Naive thymus-derived CD4-positive, alpha-beta T cell (primary cell): ENCODE results near the gene SHISA9. TPM values are rescaled to one million over a fixed set of nuclear protein-coding genes. Genes with fewer than 3 reads are reported as not detected.

Experiments used
- ATAC-seq: fragments of 150-1000 bp; cut with Tn5 transposase; 2 replicates; pipeline ENCODE4 v1.10.0; 2021; ENCODE audit warnings: mild to moderate bottlenecking, moderate library complexity
- CTCF ChIA-PET: fragments of 350-600 bp; sonication (Branson Sonifier 250); formaldehyde crosslinking; loops from one replicate; lab custom pipeline; 2021; ENCODE audit warnings: antibody characterized with exemption; lab: Charles Lee
- POLR2A ChIA-PET: fragments of 350-600 bp; sonication (Branson Sonifier 250); formaldehyde crosslinking; loops from one replicate; lab custom pipeline; 2021; ENCODE audit warnings: antibody characterized with exemption, inconsistent platforms; lab: Charles Lee
- DNase-seq, 9 donors: peaks; one replicate each; pipeline versions ENCODE4 v3.0.0 to v3.0.0-alpha.2; 2020 to 2022; ENCODE audit warnings: mixed read lengths in 1 of 9
- H3K27ac ChIP-seq: one replicate; pipeline ENCODE4 v1.7.0; 2013; ENCODE audit warnings: mild to moderate bottlenecking, low read depth, low read length, moderate library complexity
- H3K27me3 ChIP-seq, 2 donors: one replicate each; pipeline ENCODE4 v1.7.0; 2013; ENCODE audit warnings: low read length in 2 of 2, mild to moderate bottlenecking in 2 of 2, moderate library complexity in 2 of 2; ENCODE audit not compliant: control insufficient read depth in 2 of 2, insufficient read depth in 2 of 2
- H3K36me3 ChIP-seq, 3 experiments: 1 replicate in 2 of 3; 2 replicates in 1 of 3; pipeline ENCODE4 v1.7.0; 2013; ENCODE audit warnings: low read length in 3 of 3, mild to moderate bottlenecking in 3 of 3, moderate library complexity in 1 of 3; ENCODE audit not compliant: insufficient read depth in 3 of 3, control insufficient read depth in 2 of 3
- H3K4me1 ChIP-seq, 2 donors: one replicate each; pipeline ENCODE4 v1.7.0; 2013; ENCODE audit warnings: low read length in 2 of 2, mild to moderate bottlenecking in 2 of 2, moderate library complexity in 1 of 2; ENCODE audit not compliant: control insufficient read depth in 2 of 2, insufficient read depth in 2 of 2
- H3K4me3 ChIP-seq: 2 replicates; pipeline ENCODE4 v1.7.0; 2013; ENCODE audit warnings: mild to moderate bottlenecking, low read length
- H3K9me3 ChIP-seq, 3 experiments: 1 replicate in 2 of 3; 2 replicates in 1 of 3; pipeline ENCODE4 v1.7.0; 2013; ENCODE audit warnings: low read length in 3 of 3; ENCODE audit not compliant: control insufficient read depth in 2 of 3
- H3K27ac Mint-ChIP-seq, 9 donors: one replicate each; pipeline ENCODE4 v1.8.0; 2020 to 2022; ENCODE audit warnings: mixed read lengths in 9 of 9, mild to moderate bottlenecking in 8 of 9, moderate library complexity in 5 of 9, inconsistent platforms in 2 of 9
- H3K27me3 Mint-ChIP-seq, 5 donors: one replicate each; pipeline ENCODE4 v1.8.0; 2021 to 2022; ENCODE audit warnings: mixed read lengths in 5 of 5, mild to moderate bottlenecking in 1 of 5
- H3K36me3 Mint-ChIP-seq, 5 donors: one replicate each; pipeline ENCODE4 v1.8.0; 2020 to 2022; ENCODE audit warnings: mixed read lengths in 5 of 5, mild to moderate bottlenecking in 3 of 5, inconsistent platforms in 1 of 5
- H3K4me1 Mint-ChIP-seq, 7 donors: one replicate each; pipeline ENCODE4 v1.8.0; 2020 to 2022; ENCODE audit warnings: mixed read lengths in 7 of 7, mild to moderate bottlenecking in 3 of 7, inconsistent platforms in 1 of 7
- H3K4me3 Mint-ChIP-seq, 10 donors: one replicate each; pipeline ENCODE4 v1.8.0; 2020 to 2022; ENCODE audit warnings: mild to moderate bottlenecking in 10 of 10, mixed read lengths in 10 of 10, moderate library complexity in 6 of 10, inconsistent platforms in 2 of 10
- H3K9me3 Mint-ChIP-seq, 11 donors: one replicate each; pipeline ENCODE4 v1.8.0; 2020 to 2022; ENCODE audit warnings: mixed read lengths in 11 of 11, mild to moderate bottlenecking in 4 of 11, inconsistent platforms in 1 of 11, moderate library complexity in 1 of 11
- intact Hi-C, 2 donors: fragments of 100-400 bp; cut with micrococcal nuclease; formaldehyde crosslinking; loops; one replicate each; pipeline ENCODE4 v1.15.1; 2023
- polyA plus RNA-seq, 2 donors: library from polyadenylated mRNA; unstranded; fragments of 300-500 nt; fragmentation: Illumina TruSeq; gene quantifications; one replicate each; pipeline ENCODE4 v1.2.3, GENCODE V29; 2021
- total RNA-seq, 6 experiments: library from RNA in 5 of 6; stranded (reverse) in 5 of 6; gene quantifications; 1 replicate in 5 of 6; 2 replicates in 1 of 6; pipeline ENCODE4 v1.2.3 and lab custom pipeline; 2021 to 2026

SHISA9 gene
- total and polyA plus RNA-seq, 7 experiments from 2014 or later = 0.05 TPM; not detected in 6

DNA sequence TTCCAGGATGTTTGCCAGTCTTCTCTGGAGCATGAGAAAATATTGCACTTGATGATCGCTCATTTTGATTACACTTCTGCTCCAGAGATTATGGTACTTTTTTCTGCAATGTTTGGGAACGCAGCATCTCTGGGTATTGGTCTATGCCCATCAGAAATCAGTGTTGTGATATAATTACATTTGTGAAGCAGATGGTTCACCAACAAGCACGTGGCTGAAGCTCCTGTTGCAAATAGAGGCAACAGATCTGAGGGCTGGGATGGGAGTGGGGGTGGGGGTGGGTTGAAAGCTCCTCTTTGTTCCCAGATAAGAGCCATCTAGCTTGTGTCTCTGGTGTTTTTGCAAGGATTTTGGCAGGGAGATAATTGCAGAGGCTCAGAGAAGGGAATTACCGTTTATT lies 252.3 kb downstream of the SHISA9 start:
- Histone ChIP-seq H3K36me3 (no peaks in the 10 kb centered on the region), H3K4me1 (no peaks in the 10 kb centered on the region), H3K27me3 (no peaks in the 10 kb centered on the region), H3K4me3 (no peak overlapping the region), H3K9me3 (no peaks in the 10 kb centered on the region), H3K27ac (no peak overlapping the region)
- DNase-seq (no peak), ATAC-seq (no peak)
- no peak overlapping the region for H3K4me3 Mint-ChIP-seq
- H3K27ac Mint-ChIP-seq = no peak overlapping the region
- POLR2A ChIA-PET = no interaction called here
- H3K4me1 Mint-ChIP-seq = no peaks in the 10 kb centered on the region
- H3K27me3 Mint-ChIP-seq = peaks cover 0 to 15% (median 5%) of the 10 kb centered on the region in 5 donors
- H3K36me3 Mint-ChIP-seq = peaks cover 0 to 3% (median 0%) of the 10 kb centered on the region in 5 donors
- H3K9me3 Mint-ChIP-seq = peaks cover 0 to 13% (median 6%) of the 10 kb centered on the region in 11 donors
- intact Hi-C loops = no loop called here
- CTCF ChIA-PET = interaction anchor here (0.7 kb wide), 1 partner anchor 900 kb away, joined by 3 read pairs; no protein-coding TSS in a partner anchor

DNA sequence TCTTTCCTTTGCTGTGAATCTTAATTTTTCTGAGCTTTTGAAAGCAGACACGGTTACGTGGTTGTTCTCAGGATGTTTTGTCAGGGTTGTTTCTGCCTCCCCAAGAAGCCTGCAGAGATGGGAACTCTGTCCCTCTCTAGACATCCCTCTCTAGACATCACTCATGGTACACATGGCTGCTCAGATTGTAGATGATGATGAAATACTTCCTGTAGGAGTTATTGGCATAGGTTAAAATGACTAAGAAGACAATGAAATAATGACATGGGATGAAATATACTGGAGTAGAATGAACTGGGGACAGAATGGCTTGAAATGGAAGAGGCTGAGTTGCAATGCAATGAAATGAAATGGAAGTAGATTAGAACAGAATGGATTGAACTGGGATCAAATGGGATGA lies 253.4 kb downstream of the SHISA9 start:
- Mint-ChIP-seq H3K4me1 (no peaks in the 10 kb centered on the region), H3K9me3 (peaks cover 0 to 12% (median 6%) of the 10 kb centered on the region in 11 donors), H3K27ac (no peak overlapping the region), H3K4me3 (no peak overlapping the region), H3K27me3 (peaks cover 0 to 15% (median 5%) of the 10 kb centered on the region in 5 donors), H3K36me3 (peaks cover 0 to 3% (median 0%) of the 10 kb centered on the region in 5 donors)
- intact Hi-C loops = no loop called here
- H3K36me3 ChIP-seq = no peaks in the 10 kb centered on the region
- no peaks in the 10 kb centered on the region for H3K9me3 ChIP-seq
- no peak overlapping the region for H3K4me3 ChIP-seq
- no peak for DNase-seq
- ChIA-PET CTCF (no interaction called here), POLR2A (interaction anchor here (0.6 kb wide), 1 partner anchor 47 kb away, joined by 3 read pairs; no protein-coding TSS in a partner anchor)
- H3K4me1 ChIP-seq = no peaks in the 10 kb centered on the region
- no peak for ATAC-seq
- H3K27ac ChIP-seq = no peak overlapping the region
- H3K27me3 ChIP-seq = no peaks in the 10 kb centered on the region

DNA sequence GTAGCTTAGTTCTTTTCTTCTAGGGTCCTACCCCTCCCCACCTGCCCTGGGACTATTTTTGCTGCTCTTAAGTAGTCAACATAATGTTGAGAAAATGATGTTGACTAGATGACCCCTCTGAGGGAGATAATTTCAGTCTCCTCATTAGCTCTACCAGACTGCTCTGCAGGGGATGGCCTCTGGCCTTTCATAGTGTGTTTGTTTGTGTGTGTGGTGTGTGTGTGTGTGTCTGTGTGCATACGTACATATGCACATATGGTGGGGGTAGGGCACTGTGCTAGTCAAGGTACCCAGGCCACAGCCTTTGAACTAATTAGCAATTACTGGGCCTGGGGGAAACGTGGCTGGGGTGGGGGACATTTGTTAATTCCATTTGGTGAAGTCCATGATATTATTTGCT lies 254.0 kb downstream of the SHISA9 start:
- no peak overlapping the region for H3K4me3 Mint-ChIP-seq
- H3K9me3 Mint-ChIP-seq = peaks cover 0 to 13% (median 4%) of the 10 kb centered on the region in 11 donors

DNA sequence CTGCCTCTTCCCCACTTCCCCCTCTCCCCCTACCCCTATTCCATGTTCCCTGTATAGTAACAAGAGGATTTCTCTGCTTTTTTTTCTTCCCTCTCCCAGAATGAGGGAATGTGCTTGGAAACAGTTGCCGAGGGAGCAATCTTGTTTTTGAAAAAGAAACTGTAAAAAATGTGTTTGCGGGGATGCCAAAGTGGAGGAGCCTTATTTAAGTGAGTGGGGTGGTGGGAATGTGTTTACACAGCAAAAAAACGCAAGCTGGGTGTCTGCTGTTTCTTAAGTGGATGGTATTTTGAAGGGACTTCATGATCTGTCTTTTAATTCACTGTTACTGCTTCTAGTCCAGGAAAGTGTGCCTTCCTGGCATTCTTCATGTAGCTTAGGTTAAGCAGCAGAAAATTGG lies 254.4 kb downstream of the SHISA9 start:
- no peaks in the 10 kb centered on the region for H3K36me3 ChIP-seq
- Mint-ChIP-seq H3K36me3 (peaks cover 0 to 3% (median 0%) of the 10 kb centered on the region in 5 donors), H3K9me3 (peaks cover 0 to 13% (median 4%) of the 10 kb centered on the region in 11 donors), H3K27me3 (peaks cover 0 to 15% (median 5%) of the 10 kb centered on the region in 5 donors), H3K4me1 (no peaks in the 10 kb centered on the region), H3K27ac (no peak overlapping the region), H3K4me3 (no peak overlapping the region)
- ATAC-seq = no peak
- H3K27me3 ChIP-seq = no peaks in the 10 kb centered on the region
- intact Hi-C loops = no loop called here
- CTCF ChIA-PET = no interaction called here
- no peak overlapping the region for H3K27ac ChIP-seq
- no peaks in the 10 kb centered on the region for H3K9me3 ChIP-seq
- POLR2A ChIA-PET = no interaction called here
- no peak for DNase-seq
- no peak overlapping the region for H3K4me3 ChIP-seq
- no peaks in the 10 kb centered on the region for H3K4me1 ChIP-seq

More for the DNA sequence above, 254.0 kb downstream of the SHISA9 start:
- H3K27ac Mint-ChIP-seq = no peak overlapping the region
- Histone ChIP-seq H3K9me3 (no peaks in the 10 kb centered on the region), H3K27me3 (no peaks in the 10 kb centered on the region), H3K4me3 (no peak overlapping the region), H3K4me1 (no peaks in the 10 kb centered on the region), H3K27ac (no peak overlapping the region), H3K36me3 (no peaks in the 10 kb centered on the region)
- intact Hi-C loops = no loop called here
- DNase-seq (no peak), ATAC-seq (no peak)
- H3K4me1 Mint-ChIP-seq = no peaks in the 10 kb centered on the region
- peaks cover 0 to 3% (median 0%) of the 10 kb centered on the region in 5 donors for H3K36me3 Mint-ChIP-seq
- ChIA-PET POLR2A (interaction anchor here (0.6 kb wide), 1 partner anchor 46 kb away, joined by 3 read pairs; no protein-coding TSS in a partner anchor), CTCF (no interaction called here)
- H3K27me3 Mint-ChIP-seq = peaks cover 0 to 15% (median 5%) of the 10 kb centered on the region in 5 donors

DNA sequence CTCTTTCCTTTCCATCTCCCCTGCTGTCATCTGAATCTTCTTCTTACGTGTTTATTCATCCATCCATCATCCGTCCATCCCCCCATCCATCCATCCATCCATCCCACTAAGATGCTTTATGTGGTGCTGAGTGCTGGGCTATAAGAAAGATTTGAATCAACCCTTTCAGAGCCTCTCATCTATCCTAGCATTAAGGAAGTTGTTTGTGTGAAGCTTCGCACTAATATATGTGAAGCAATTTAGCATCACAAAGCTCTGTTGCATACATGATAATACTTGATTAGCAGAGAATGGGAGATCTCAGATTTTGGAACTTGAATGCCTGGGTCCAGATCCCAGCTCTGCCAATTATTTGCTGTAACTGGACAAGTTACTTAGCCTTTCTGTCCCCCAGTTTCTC lies 255.7 kb downstream of the SHISA9 start:
- H3K36me3 Mint-ChIP-seq = peaks cover 0 to 3% (median 0%) of the 10 kb centered on the region in 5 donors
- H3K4me3 Mint-ChIP-seq = no peak overlapping the region
- H3K9me3 Mint-ChIP-seq = peaks cover 0 to 13% (median 5%) of the 10 kb centered on the region in 11 donors
- Histone ChIP-seq H3K36me3 (no peaks in the 10 kb centered on the region), H3K4me1 (no peaks in the 10 kb centered on the region), H3K27me3 (no peaks in the 10 kb centered on the region), H3K9me3 (no peaks in the 10 kb centered on the region), H3K27ac (no peak overlapping the region), H3K4me3 (no peak overlapping the region)
- H3K4me1 Mint-ChIP-seq = no peaks in the 10 kb centered on the region
- H3K27ac Mint-ChIP-seq = no peak overlapping the region
- ATAC-seq = no peak
- DNase-seq = no peak
- CTCF ChIA-PET = no interaction called here
- intact Hi-C loops = no loop called here
- peaks cover 0 to 13% (median 5%) of the 10 kb centered on the region in 5 donors for H3K27me3 Mint-ChIP-seq
- POLR2A ChIA-PET = no interaction called here

DNA sequence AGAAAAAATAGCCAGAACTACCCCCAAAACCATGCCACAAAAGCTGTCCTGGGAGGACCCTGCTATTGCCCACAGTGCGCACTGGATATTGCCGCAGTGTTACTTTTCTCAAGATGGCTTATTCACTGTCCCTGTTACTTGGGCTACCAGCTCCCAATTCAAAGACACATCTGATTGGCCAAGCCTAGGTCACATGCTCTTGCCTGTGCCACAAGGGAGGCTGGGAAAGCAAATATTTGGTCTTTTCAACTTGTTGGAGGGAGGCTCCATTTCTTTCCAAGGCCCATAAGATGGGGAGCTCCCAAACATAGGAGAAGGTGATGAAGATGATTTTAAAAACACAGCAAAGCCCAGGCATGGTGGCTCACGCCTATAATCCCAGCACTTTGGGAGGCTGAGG lies 257.0 kb downstream of the SHISA9 start:
- POLR2A ChIA-PET = no interaction called here
- Mint-ChIP-seq H3K27me3 (peaks cover 0 to 6% (median 5%) of the 10 kb centered on the region in 5 donors), H3K4me1 (no peaks in the 10 kb centered on the region), H3K36me3 (peaks cover 0 to 3% (median 0%) of the 10 kb centered on the region in 5 donors), H3K9me3 (peaks cover 0 to 10% (median 5%) of the 10 kb centered on the region in 11 donors), H3K27ac (no peak overlapping the region), H3K4me3 (no peak overlapping the region)
- H3K9me3 ChIP-seq = no peaks in the 10 kb centered on the region
- no peaks in the 10 kb centered on the region for H3K27me3 ChIP-seq
- H3K4me3 ChIP-seq = no peak overlapping the region
- H3K27ac ChIP-seq = no peak overlapping the region
- no peaks in the 10 kb centered on the region for H3K4me1 ChIP-seq
- ATAC-seq = no peak
- CTCF ChIA-PET = no interaction called here
- intact Hi-C loops = no loop called here
- no peaks in the 10 kb centered on the region for H3K36me3 ChIP-seq
- no peak for DNase-seq

DNA sequence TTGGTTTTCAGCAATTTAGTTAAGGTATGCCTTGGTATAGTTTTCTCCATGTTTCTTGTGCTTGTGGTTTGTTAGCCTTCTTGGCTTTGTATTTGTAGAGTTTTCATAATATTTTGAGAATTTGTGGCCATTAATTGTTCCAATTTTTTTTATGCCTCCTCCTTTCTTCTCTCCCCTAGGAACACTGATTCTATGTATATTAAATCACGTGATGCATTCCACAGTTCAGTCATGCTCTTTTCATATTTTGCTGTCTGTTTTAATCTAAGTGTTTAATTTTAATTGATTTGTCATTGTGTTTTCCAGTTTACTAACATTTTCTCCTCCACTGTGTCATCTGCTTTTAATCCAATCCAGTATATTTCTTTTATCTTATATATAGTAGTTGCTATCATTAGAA lies 263.6 kb downstream of the SHISA9 start:
- H3K27me3 Mint-ChIP-seq = peaks cover 0 to 12% (median 7%) of the 10 kb centered on the region in 5 donors
- H3K27ac Mint-ChIP-seq = no peak overlapping the region
- H3K4me3 Mint-ChIP-seq = no peak overlapping the region
- H3K36me3 Mint-ChIP-seq = peaks cover 0 to 7% (median 0%) of the 10 kb centered on the region in 5 donors
- ChIA-PET CTCF (no interaction called here), POLR2A (no interaction called here)
- no peaks in the 10 kb centered on the region for H3K4me1 Mint-ChIP-seq
- no peak for ATAC-seq
- no peak overlapping the region for H3K27ac ChIP-seq
- H3K4me1 ChIP-seq = no peaks in the 10 kb centered on the region
- H3K27me3 ChIP-seq = no peaks in the 10 kb centered on the region
- no peaks in the 10 kb centered on the region for H3K36me3 ChIP-seq
- no peaks in the 10 kb centered on the region for H3K9me3 ChIP-seq
- H3K4me3 ChIP-seq = no peak overlapping the region
- no peak for DNase-seq
- peaks cover 4 to 28% (median 14%) of the 10 kb centered on the region in 11 donors for H3K9me3 Mint-ChIP-seq
- intact Hi-C loops = no loop called here
